HepG2 (cell line): ENCODE results near the gene KLHL12.

ENCODE experiments used
- JUND ChIP-seq: sonication (generic); formaldehyde crosslinking; IDR thresholded peaks from 2 replicates; pipeline ENCODE4 v1.8.0; 2022; ENCODE audit warnings: mild to moderate bottlenecking, missing genetic modification reagents
- TEAD2 ChIP-seq: sonication (generic); formaldehyde crosslinking; IDR thresholded peaks from 2 replicates; pipeline ENCODE4 v1.9.0; 2021; ENCODE audit warnings: missing genetic modification reagents
- UBTF ChIP-seq: sonication (generic); formaldehyde crosslinking; IDR thresholded peaks from 2 replicates; pipeline ENCODE4 v1.4.0; 2020; ENCODE audit warnings: mild to moderate bottlenecking, missing genetic modification reagents
- ZBTB34 ChIP-seq: sonication (generic); formaldehyde crosslinking; IDR thresholded peaks from 2 replicates; pipeline ENCODE4 v1.8.0; 2022; ENCODE audit warnings: mild to moderate bottlenecking, missing genetic modification reagents
- ZNF781 ChIP-seq: sonication (generic); formaldehyde crosslinking; IDR thresholded peaks from 2 replicates; pipeline ENCODE4 v1.5.1; 2020; ENCODE audit warnings: borderline replicate concordance, mild to moderate bottlenecking, missing genetic modification reagents; ENCODE audit errors: not compliant biosample characterization

- TF ChIP-seq ZBTB34 (CRISPR knock-in tag) (no peak), JUND (CRISPR knock-in tag) (no peak), UBTF (CRISPR knock-in tag) (no peak), TEAD2 (CRISPR knock-in tag) (no peak), ZNF781 (no peak)
Observed at GRCh38 chr1:202966006-202966898, 39.2 kb upstream of the KLHL12 start.
